ENCODE measurements around the gene RAI14.

- no peak for TF ChIP-seq CTCF (IDR thresholded peaks at IDR 0.05; ENCODE audit: low read length)
- no peak for TF ChIP-seq EZH2 (optimal IDR thresholded peaks at IDR 0.05; ENCODE audit: low read depth, low read length)
Measured at GRCh38 chr5:34881246-34881645, 225.1 kb downstream of the RAI14 start.

Measured in MM.1S (cell line).